Hepatocyte (in vitro differentiated cells): ENCODE data around the gene ENTHD1.

ENCODE experiments used
- CTCF ChIP-seq: fragments of 200-600 bp; sonication (generic); IDR thresholded peaks from 2 replicates; pipeline ENCODE4 v1.5.1; 2016; ENCODE audit warnings: antibody characterized with exemption, mild to moderate bottlenecking; ENCODE audit not compliant: poor library complexity
- EZH2 ChIP-seq: fragments of 200-600 bp; sonication (generic); IDR thresholded peaks from 2 replicates; pipeline ENCODE4 v1.6.1; 2016; ENCODE audit warnings: antibody characterized with exemption, mild to moderate bottlenecking, borderline replicate concordance
- EZH2phosphoT487 ChIP-seq: fragments of 200-600 bp; sonication (generic); IDR thresholded peaks from one replicate; pipeline ENCODE4 v1.6.1; 2018; ENCODE audit warnings: antibody characterized with exemption, mild to moderate bottlenecking, low read depth, moderate library complexity; ENCODE audit not compliant: unreplicated experiment, severe bottlenecking

DNA sequence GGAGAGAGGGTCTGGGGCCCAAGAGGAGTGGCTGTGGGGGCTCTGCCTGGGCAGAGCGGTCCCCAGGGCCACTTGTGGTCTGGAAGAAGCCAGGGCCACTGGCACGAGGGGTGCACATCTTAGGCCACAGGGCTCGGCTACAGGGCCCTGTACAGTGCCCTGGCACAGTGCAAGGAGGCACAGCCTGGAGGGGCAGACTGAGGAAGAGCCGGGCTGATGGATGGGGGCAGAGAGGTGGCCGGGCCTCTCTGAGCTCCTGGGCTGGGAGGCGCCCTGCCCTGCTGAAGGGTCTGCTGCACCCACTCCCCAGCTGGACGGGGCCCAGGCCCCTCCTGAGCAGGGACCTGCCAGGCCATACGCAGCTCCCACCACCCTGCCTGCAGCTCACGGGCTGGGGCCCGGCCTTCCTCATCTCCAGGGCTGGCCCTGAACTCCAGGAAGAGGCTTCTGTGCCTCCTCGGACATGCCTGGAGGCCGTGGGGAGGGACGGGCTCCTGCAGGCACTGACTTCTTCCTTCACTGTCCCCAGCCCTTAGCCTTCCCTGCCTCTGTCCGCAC, 199.5 kb downstream of the ENTHD1 start:
- TF ChIP-seq CTCF, result no peak
- no peak for TF ChIP-seq EZH2
- TF ChIP-seq EZH2phosphoT487, result no peak
